ENCODE results near the gene CKAP5.

DNA sequence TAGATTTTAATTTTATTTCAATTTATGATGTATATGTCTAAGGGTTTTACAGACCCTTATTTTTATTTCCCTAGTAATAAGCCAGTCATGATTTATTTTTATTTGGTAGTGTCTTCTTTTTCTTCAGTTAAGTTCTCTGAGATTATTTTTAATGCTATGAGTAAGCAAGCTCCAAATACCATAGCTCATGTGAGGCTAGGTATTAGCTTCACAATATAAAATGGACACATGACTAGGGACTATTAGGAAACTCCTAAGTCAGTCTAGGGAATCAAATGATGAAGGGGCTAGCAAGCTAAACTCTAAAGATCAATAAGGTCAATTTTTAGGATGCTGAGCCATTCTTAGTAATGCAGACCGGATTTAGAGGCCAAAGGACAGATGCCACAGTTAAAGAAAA, 45.9 kb downstream of the CKAP5 start:
- no peak for TF ChIP-seq POLR2AphosphoS5 (IDR thresholded peaks at IDR 0.05; ENCODE audit: borderline replicate concordance, low read depth, low read length)
- no peak for TF ChIP-seq EZH2 (IDR thresholded peaks at IDR 0.05)

All from SK-N-MC (cell line).